PFSK-1 (cell line): ENCODE results near the gene SCARF1.

Experiments used
- FOXP2 ChIP-seq: optimal IDR thresholded peaks from 2 replicates; pipeline ENCODE3; 2011; ENCODE audit warnings: borderline replicate concordance, control low read depth, inconsistent platforms; ENCODE audit not compliant: insufficient read depth; ENCODE audit errors: extremely low read length, extremely low read depth
- POLR2AphosphoS5 ChIP-seq: IDR thresholded peaks from 2 replicates; pipeline ENCODE4 v1.6.1; 2012; ENCODE audit warnings: low read depth, mild to moderate bottlenecking, control low read depth, low read length, moderate library complexity
- REST ChIP-seq, 2 experiments: IDR thresholded peaks; 2 replicates each; pipeline versions ENCODE4 v1.6.1 to v1.8.0; 2011 to 2012; ENCODE audit warnings: low read depth in 2 of 2, low read length in 2 of 2, control low read depth in 1 of 2, inconsistent platforms in 1 of 2, mild to moderate bottlenecking in 1 of 2, moderate library complexity in 1 of 2; ENCODE audit not compliant: insufficient read depth in 1 of 2
- SIN3A ChIP-seq: IDR thresholded peaks from 2 replicates; pipeline ENCODE4 v1.6.1; 2012; ENCODE audit warnings: mild to moderate bottlenecking, low read length, moderate library complexity, borderline replicate concordance; ENCODE audit not compliant: insufficient read depth
- TAF1 ChIP-seq: IDR thresholded peaks from 2 replicates; pipeline ENCODE4 v1.6.1; 2012; ENCODE audit warnings: low read length, control low read depth, borderline replicate concordance; ENCODE audit not compliant: insufficient read depth

The SCARF1 gene

GRCh38 chr17:1653735-1654134 lies 8.2 kb upstream of the SCARF1 start:
- TF ChIP-seq REST (IDR thresholded peaks at IDR 0.05; ENCODE audit: insufficient read depth in 1 of 2, low read depth in 2 of 2, low read length in 2 of 2) (no peak), POLR2AphosphoS5 (no peak), FOXP2 (no peak), SIN3A (no peak), TAF1 (no peak)

- TF ChIP-seq REST (IDR thresholded peaks at IDR 0.05; ENCODE audit: insufficient read depth in 1 of 2, low read depth in 2 of 2, low read length in 2 of 2) (no peak), FOXP2 (no peak), TAF1 (no peak), SIN3A (no peak), POLR2AphosphoS5 (no peak)
Measured at GRCh38 chr17:1651559-1651844, 6.0 kb upstream of the SCARF1 start.

GRCh38 chr17:1650731-1651558 lies 5.4 kb upstream of the SCARF1 start:
- TF ChIP-seq POLR2AphosphoS5 (no peak; the same call in 1 of the 2 replicates), TAF1 (no peak), SIN3A (no peak)

- TF ChIP-seq SIN3A (peak; percentile 60; the same call in 1 of the 2 replicates), POLR2AphosphoS5 (peak; percentile 63), TAF1 (0 out of 2 replicates have a peak, but pooled peaks have one; percentile 52), FOXP2 (peak; percentile 29), REST (IDR thresholded peaks at IDR 0.05; ENCODE audit: insufficient read depth in 1 of 2, low read depth in 2 of 2, low read length in 2 of 2) (no peak)
Measured at GRCh38 chr17:1649844-1650501, 4.4 kb upstream of the SCARF1 start, which contains the start of gene RILP. TSS of gene RILP (minus strand) at chr17:1649866. CDS start at chr17:1649804, 62 bp downstream.

GRCh38 chr17:1648963-1649843 lies 3.7 kb upstream of the SCARF1 start:
- TF ChIP-seq SIN3A (peak; percentile 78; the same call in 1 of the 2 replicates), REST (IDR thresholded peaks at IDR 0.05; ENCODE audit: insufficient read depth in 1 of 2, low read depth in 2 of 2, low read length in 2 of 2) (0 out of 4 replicates have a peak, but pooled peaks of 1 of the 2 experiments have one; percentile 3), FOXP2 (peak; percentile 91), POLR2AphosphoS5 (peak; percentile 11; the same call in 1 of the 2 replicates), TAF1 (no peak)
